Measurements from ENCODE around the gene CEBPZ.
A peak's percentile ranks its signal among the peaks of the same experiment; 100 is the strongest.

The CEBPZ gene

DNA sequence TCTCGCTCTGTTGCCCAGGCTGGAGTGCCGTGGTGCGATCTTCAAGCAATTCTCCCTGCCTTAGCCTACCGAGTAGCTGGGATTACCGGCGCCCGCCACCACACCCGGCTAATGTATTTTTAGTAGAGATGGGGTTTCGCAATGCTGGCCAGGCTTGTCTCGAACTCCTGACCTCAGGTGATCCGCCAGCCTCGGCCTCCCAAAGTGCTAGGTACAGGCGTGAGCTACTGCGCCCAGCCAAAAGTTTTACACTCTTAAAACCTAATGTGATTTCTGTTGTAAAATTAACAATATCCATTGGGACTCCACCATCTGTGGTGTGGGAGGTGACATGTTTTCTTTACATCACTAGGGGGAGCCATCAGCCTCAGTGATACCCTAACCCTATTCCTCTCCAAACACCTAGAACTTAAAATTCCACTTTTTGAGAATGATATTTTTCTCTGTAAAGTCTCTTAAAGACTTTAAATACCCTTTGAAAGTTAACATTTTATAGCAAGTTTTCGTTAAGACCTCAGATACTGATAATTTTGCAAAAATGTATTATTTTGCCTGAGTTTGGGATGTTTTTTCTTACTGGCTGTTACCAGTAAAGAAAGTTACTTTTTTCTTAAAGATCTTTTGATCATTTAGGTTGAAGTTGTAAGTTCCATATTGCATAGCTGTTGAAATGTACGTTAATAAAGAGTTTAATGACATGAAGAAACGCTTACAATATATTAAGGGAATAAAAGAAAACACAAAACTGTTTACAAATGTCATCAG, 63.0 kb downstream of the CEBPZ start:
- Histone ChIP-seq H3K4ac (ENCODE audit: low read depth, low read length) (no peak overlapping the region), H2AK5ac (ENCODE audit: low read length) (no peak overlapping the region), H3K79me1 (ENCODE audit: low read length) (no peaks in the 10 kb centered on the region), H3K23ac (ENCODE audit: low read length) (no peak overlapping the region), H2BK120ac (ENCODE audit: low read depth, low read length) (no peak overlapping the region), H3K79me2 (ENCODE audit: control insufficient read depth, insufficient read depth, low read length) (no peaks in the 10 kb centered on the region), H4K8ac (ENCODE audit: low read depth, low read length) (no peak overlapping the region), H4K5ac (ENCODE audit: low read length) (no peak overlapping the region), H3K56ac (ENCODE audit: low read length) (peak overlapping the region; percentile 15), H2BK15ac (replicated peaks; ENCODE audit: low read depth) (no peak overlapping the region), H2BK5ac (ENCODE audit: low read length) (no peak overlapping the region), H3K27me3 (ENCODE audit: insufficient read depth, low read length, poor library complexity) (no peaks in the 10 kb centered on the region), H3K36me3 (ENCODE audit: control insufficient read depth, insufficient read depth, low read length) (no peaks in the 10 kb centered on the region), H3K18ac (ENCODE audit: low read length) (no peak overlapping the region), H3K4me3 (ENCODE audit: low read length) (no peak overlapping the region), H3K27ac (ENCODE audit: low read depth, low read length) (no peak overlapping the region), H3K9ac (ENCODE audit: low read length) (no peak overlapping the region), H3K4me2 (ENCODE audit: low read length) (no peak overlapping the region), H3K4me1 (ENCODE audit: control insufficient read depth, low read depth, low read length) (no peaks in the 10 kb centered on the region)
- peak; percentile 71 for DNase-seq
- no CpG with 5 or more reads among the region's 17 CpGs for WGBS (ENCODE audit: extremely low coverage, insufficient coverage, low lambda C conversion rate)

DNA sequence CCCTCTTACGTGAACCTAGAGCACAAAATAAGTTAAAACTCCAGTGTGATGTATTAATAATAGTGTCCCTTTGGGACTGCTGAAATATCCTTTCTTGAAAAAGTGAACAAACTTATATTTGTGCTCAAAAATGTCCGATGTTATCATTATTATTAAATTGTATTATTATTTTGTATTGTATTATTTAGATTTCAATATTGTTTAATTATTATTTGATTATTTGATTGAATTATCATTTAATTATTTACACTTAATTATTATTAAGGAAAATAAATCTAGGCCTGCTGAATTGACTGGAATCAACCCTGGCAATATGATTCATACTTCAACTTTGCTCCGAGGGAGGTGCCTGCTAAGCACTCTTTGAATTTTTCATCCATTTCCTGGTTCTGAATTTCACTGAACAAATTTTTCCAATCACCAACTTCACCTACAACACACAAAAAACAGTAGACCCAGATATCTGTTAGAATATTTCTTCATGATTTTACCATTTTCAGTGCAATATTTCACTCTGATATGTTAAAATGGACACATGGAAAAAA, 63.7 kb downstream of the CEBPZ start:
- 100% methylated on average over 1 of the region's 3 CpGs for WGBS (ENCODE audit: extremely low coverage, insufficient coverage, low lambda C conversion rate)

DNA sequence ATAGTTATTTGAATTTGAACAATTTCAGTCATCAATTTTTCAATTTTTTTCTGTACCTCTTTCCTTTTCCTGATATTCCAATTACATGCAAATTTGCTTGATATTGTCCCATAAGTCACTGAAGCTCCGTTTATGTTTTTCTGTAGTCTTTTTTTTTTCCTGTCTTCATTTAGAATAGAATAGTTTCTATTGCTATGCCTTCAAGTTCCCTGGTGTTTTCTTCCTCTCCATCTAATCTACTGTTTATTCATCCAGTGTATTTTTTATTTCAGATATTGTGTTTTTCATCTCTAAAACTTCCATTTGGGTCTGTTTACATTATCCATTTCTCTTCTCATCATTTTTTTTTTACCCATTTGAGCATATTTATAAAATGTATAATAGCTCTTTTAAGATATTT, 66.6 kb downstream of the CEBPZ start:
- no peaks in the 10 kb centered on the region for H3K79me1 ChIP-seq (ENCODE audit: low read length)
- no peak overlapping the region for H2AK5ac ChIP-seq (ENCODE audit: low read length)
- H4K8ac ChIP-seq (ENCODE audit: low read depth, low read length), result no peak overlapping the region
- H3K4me3 ChIP-seq (ENCODE audit: low read length), result no peak overlapping the region
- no peaks in the 10 kb centered on the region for H3K4me1 ChIP-seq (ENCODE audit: control insufficient read depth, low read depth, low read length)
- DNase-seq, result no peak
- H2BK120ac ChIP-seq (ENCODE audit: low read depth, low read length), result no peak overlapping the region
- H3K27ac ChIP-seq (ENCODE audit: low read depth, low read length), result no peak overlapping the region
- no peaks in the 10 kb centered on the region for H3K27me3 ChIP-seq (ENCODE audit: insufficient read depth, low read length, poor library complexity)
- WGBS (ENCODE audit: extremely low coverage, insufficient coverage, low lambda C conversion rate), result no CpG with 5 or more reads among the region's 1 CpG
- no peak overlapping the region for H3K4me2 ChIP-seq (ENCODE audit: low read length)
- H3K18ac ChIP-seq (ENCODE audit: low read length), result no peak overlapping the region
- H4K5ac ChIP-seq (ENCODE audit: low read length), result no peak overlapping the region
- no peak overlapping the region for H2BK5ac ChIP-seq (ENCODE audit: low read length)
- H3K36me3 ChIP-seq (ENCODE audit: control insufficient read depth, insufficient read depth, low read length), result no peaks in the 10 kb centered on the region
- H3K56ac ChIP-seq (ENCODE audit: low read length), result no peak overlapping the region
- no peaks in the 10 kb centered on the region for H3K79me2 ChIP-seq (ENCODE audit: control insufficient read depth, insufficient read depth, low read length)
- H3K9ac ChIP-seq (ENCODE audit: low read length), result no peak overlapping the region
- H2BK15ac ChIP-seq (replicated peaks; ENCODE audit: low read depth), result no peak overlapping the region
- no peak overlapping the region for H3K4ac ChIP-seq (ENCODE audit: low read depth, low read length)
- no peak overlapping the region for H3K23ac ChIP-seq (ENCODE audit: low read length)

More for the DNA sequence above, 63.7 kb downstream of the CEBPZ start:
- Histone ChIP-seq H3K56ac (ENCODE audit: low read length) (no peak overlapping the region), H3K18ac (ENCODE audit: low read length) (no peak overlapping the region), H3K9ac (ENCODE audit: low read length) (no peak overlapping the region), H3K36me3 (ENCODE audit: control insufficient read depth, insufficient read depth, low read length) (no peaks in the 10 kb centered on the region), H3K27me3 (ENCODE audit: insufficient read depth, low read length, poor library complexity) (no peaks in the 10 kb centered on the region), H2AK5ac (ENCODE audit: low read length) (no peak overlapping the region), H3K4me2 (ENCODE audit: low read length) (no peak overlapping the region), H3K4ac (ENCODE audit: low read depth, low read length) (no peak overlapping the region), H3K4me1 (ENCODE audit: control insufficient read depth, low read depth, low read length) (no peaks in the 10 kb centered on the region), H2BK5ac (ENCODE audit: low read length) (no peak overlapping the region), H4K8ac (ENCODE audit: low read depth, low read length) (no peak overlapping the region), H4K5ac (ENCODE audit: low read length) (no peak overlapping the region), H3K23ac (ENCODE audit: low read length) (no peak overlapping the region), H2BK120ac (ENCODE audit: low read depth, low read length) (no peak overlapping the region), H2BK15ac (replicated peaks; ENCODE audit: low read depth) (peak overlapping the region; percentile 92), H3K27ac (ENCODE audit: low read depth, low read length) (no peak overlapping the region), H3K79me1 (ENCODE audit: low read length) (no peaks in the 10 kb centered on the region), H3K4me3 (ENCODE audit: low read length) (no peak overlapping the region), H3K79me2 (ENCODE audit: control insufficient read depth, insufficient read depth, low read length) (no peaks in the 10 kb centered on the region)
- DNase-seq, result no peak

- no peak within 1 kb of the TSS for H2BK5ac ChIP-seq (ENCODE audit: low read length)
- no peaks in the 10 kb centered on the region for H3K4me1 ChIP-seq (ENCODE audit: control insufficient read depth, low read depth, low read length)
- H3K79me1 ChIP-seq (ENCODE audit: low read length), result peaks cover 5% of the 10 kb centered on the region
- H2AK5ac ChIP-seq (ENCODE audit: low read length), result peak within 1 kb of the TSS; percentile 11
- peak within 1 kb of the TSS; percentile 82 for H3K56ac ChIP-seq (ENCODE audit: low read length)
- peak within 1 kb of the TSS; percentile 23 for H3K27ac ChIP-seq (ENCODE audit: low read depth, low read length)
- peak within 1 kb of the TSS; percentile 75 for H3K18ac ChIP-seq (ENCODE audit: low read length)
- H4K8ac ChIP-seq (ENCODE audit: low read depth, low read length), result peak within 1 kb of the TSS; percentile 98
- peak within 1 kb of the TSS; percentile 19 for H2BK120ac ChIP-seq (ENCODE audit: low read depth, low read length)
- H4K5ac ChIP-seq (ENCODE audit: low read length), result no peak within 1 kb of the TSS
- H3K4me2 ChIP-seq (ENCODE audit: low read length), result peak within 1 kb of the TSS; percentile 61
- H3K9ac ChIP-seq (ENCODE audit: low read length), result peak within 1 kb of the TSS; percentile 82
- peak within 1 kb of the TSS; percentile 57 for H3K4me3 ChIP-seq (ENCODE audit: low read length)
- H3K23ac ChIP-seq (ENCODE audit: low read length), result no peak within 1 kb of the TSS
- peaks cover 2% of the 10 kb centered on the region for H3K79me2 ChIP-seq (ENCODE audit: control insufficient read depth, insufficient read depth, low read length)
- peak; percentile 89 for DNase-seq
- WGBS (ENCODE audit: extremely low coverage, insufficient coverage, low lambda C conversion rate), result no CpG with 5 or more reads among the region's 55 CpGs
- H3K27me3 ChIP-seq (ENCODE audit: insufficient read depth, low read length, poor library complexity), result no peaks in the 10 kb centered on the region
- H3K36me3 ChIP-seq (ENCODE audit: control insufficient read depth, insufficient read depth, low read length), result no peaks in the 10 kb centered on the region
- no peak within 1 kb of the TSS for H2BK15ac ChIP-seq (replicated peaks; ENCODE audit: low read depth)
- H3K4ac ChIP-seq (ENCODE audit: low read depth, low read length), result peak within 1 kb of the TSS; percentile 73
Measured at GRCh38 chr2:37156857-37157714, 74.3 kb downstream of the CEBPZ start, which contains the start of gene EIF2AK2. Gene EIF2AK2 (minus strand): TSS chr2:37156980. CDS start chr2:37147806, 9,174 bp downstream.

DNA sequence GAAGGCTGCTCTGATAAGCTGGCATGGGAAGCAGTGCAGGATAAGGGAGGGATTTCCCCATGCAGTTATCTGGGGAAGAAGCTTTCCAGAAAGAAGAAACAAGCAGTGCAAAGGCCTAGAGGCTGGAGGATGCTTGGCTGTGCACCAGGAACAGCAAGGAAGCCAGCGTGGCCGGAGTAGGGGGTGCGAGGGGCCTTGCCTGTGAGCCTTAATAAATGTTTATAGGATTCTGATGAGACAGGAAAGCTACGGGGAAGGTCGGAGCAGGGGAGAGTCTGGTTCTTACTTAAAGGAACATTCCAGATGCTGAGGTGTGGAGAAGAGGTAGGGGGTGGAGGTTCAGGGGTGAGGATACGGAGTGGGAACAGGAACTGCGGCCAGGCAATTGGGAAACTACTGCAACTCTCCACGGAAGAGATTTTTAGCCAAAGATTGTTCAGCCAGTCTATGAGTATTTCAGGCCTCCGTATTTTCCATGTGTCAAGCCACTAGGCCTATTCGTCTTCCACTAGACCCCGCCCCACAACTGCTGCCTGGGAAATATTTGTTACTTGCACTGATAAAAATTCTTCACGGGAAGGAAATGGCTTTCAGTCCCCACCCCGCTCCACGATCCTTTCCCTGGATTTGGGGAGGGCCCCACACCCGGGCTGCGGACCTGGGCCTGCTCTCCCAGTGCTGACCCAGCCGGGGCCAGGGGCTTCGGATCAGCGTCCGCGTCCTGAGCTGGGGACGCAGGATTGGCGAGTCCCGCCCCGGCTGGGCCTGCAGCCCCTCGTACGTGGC, 75.1 kb downstream of the CEBPZ start:
- DNase-seq, result peak; percentile 62
- peaks cover 2% of the 10 kb centered on the region for H3K79me2 ChIP-seq (ENCODE audit: control insufficient read depth, insufficient read depth, low read length)
- H3K18ac ChIP-seq (ENCODE audit: low read length), result peak overlapping the region; percentile 75
- H4K8ac ChIP-seq (ENCODE audit: low read depth, low read length), result peak overlapping the region; percentile 98
- no peaks in the 10 kb centered on the region for H3K4me1 ChIP-seq (ENCODE audit: control insufficient read depth, low read depth, low read length)
- peak overlapping the region; percentile 23 for H3K27ac ChIP-seq (ENCODE audit: low read depth, low read length)
- H3K36me3 ChIP-seq (ENCODE audit: control insufficient read depth, insufficient read depth, low read length), result no peaks in the 10 kb centered on the region
- no CpG with 5 or more reads among the region's 27 CpGs for WGBS (ENCODE audit: extremely low coverage, insufficient coverage, low lambda C conversion rate)
- H3K4ac ChIP-seq (ENCODE audit: low read depth, low read length), result peak overlapping the region; percentile 73
- peak overlapping the region; percentile 19 for H2BK120ac ChIP-seq (ENCODE audit: low read depth, low read length)
- H2BK5ac ChIP-seq (ENCODE audit: low read length), result no peak overlapping the region
- no peak overlapping the region for H3K23ac ChIP-seq (ENCODE audit: low read length)
- H3K4me2 ChIP-seq (ENCODE audit: low read length), result peak overlapping the region; percentile 61
- H3K4me3 ChIP-seq (ENCODE audit: low read length), result peak overlapping the region; percentile 57
- H4K5ac ChIP-seq (ENCODE audit: low read length), result no peak overlapping the region
- no peak overlapping the region for H2AK5ac ChIP-seq (ENCODE audit: low read length)
- H3K79me1 ChIP-seq (ENCODE audit: low read length), result peaks cover 5% of the 10 kb centered on the region
- no peaks in the 10 kb centered on the region for H3K27me3 ChIP-seq (ENCODE audit: insufficient read depth, low read length, poor library complexity)
- no peak overlapping the region for H2BK15ac ChIP-seq (replicated peaks; ENCODE audit: low read depth)
- H3K56ac ChIP-seq (ENCODE audit: low read length), result peak overlapping the region; percentile 82
- H3K9ac ChIP-seq (ENCODE audit: low read length), result peak overlapping the region; percentile 82

Data from mesendoderm (in vitro differentiated cells).